HEK293T (cell line): ENCODE measurements around the gene TAB3.
"Not testable (repeated sequence)": the region's sequence is repeated elsewhere in the genome, so short reads cannot be mapped to it uniquely, and the experiment has no call there.

ENCODE experiments used
- CTCF ChIA-PET: fragments of 350-600 bp; formaldehyde crosslinking; extraction: SDS; loops from one replicate; lab custom pipeline; 2021; ENCODE audit warnings: antibody characterized with exemption, inconsistent platforms; lab: Yijun Ruan, JAX
- POLR2A ChIA-PET: fragments of 350-600 bp; formaldehyde crosslinking; extraction: SDS; loops from one replicate; lab custom pipeline; 2020; ENCODE audit warnings: antibody characterized with exemption, inconsistent platforms; lab: Yijun Ruan, JAX
- DNase-seq: peaks from one replicate; pipeline ENCODE4 v3.0.0; 2012; ENCODE audit warnings: mixed read lengths; ENCODE audit errors: extremely low spot score
- ARNT ChIP-seq: fragments of 450-650 bp; IDR thresholded peaks from 2 replicates; pipeline ENCODE4 v1.6.1; 2017; ENCODE audit warnings: mild to moderate bottlenecking
- BHLHE40 ChIP-seq: fragments of 450-650 bp; IDR thresholded peaks from 2 replicates; pipeline ENCODE4 v1.6.1; 2016; ENCODE audit warnings: mild to moderate bottlenecking, moderate library complexity, borderline replicate concordance
- CTBP1 ChIP-seq: fragments of 450-650 bp; IDR thresholded peaks from 2 replicates; pipeline ENCODE4 v1.6.1; 2016; ENCODE audit warnings: borderline replicate concordance
- ELF4 ChIP-seq: fragments of 450-650 bp; IDR thresholded peaks from 2 replicates; pipeline ENCODE4 v1.6.1; 2017; ENCODE audit warnings: antibody characterized with exemption
- FOXA1 ChIP-seq: fragments of 450-650 bp; IDR thresholded peaks from 2 replicates; pipeline ENCODE4 v1.6.1; 2016; ENCODE audit warnings: mild to moderate bottlenecking
- FOXK2 ChIP-seq: fragments of 450-650 bp; IDR thresholded peaks from 2 replicates; pipeline ENCODE4 v1.6.1; 2016; ENCODE audit warnings: mild to moderate bottlenecking
- FOXM1 ChIP-seq: fragments of 450-650 bp; IDR thresholded peaks from 2 replicates; pipeline ENCODE4 v1.6.1; 2017; ENCODE audit warnings: mild to moderate bottlenecking, borderline replicate concordance
- HDGF ChIP-seq: fragments of 450-650 bp; IDR thresholded peaks from 2 replicates; pipeline ENCODE4 v1.6.1; 2017; ENCODE audit warnings: antibody characterized with exemption, borderline replicate concordance
- L3MBTL2 ChIP-seq: fragments of 450-650 bp; conservative IDR thresholded peaks from 2 replicates; pipeline ENCODE4 v1.6.1; 2016; ENCODE audit warnings: mild to moderate bottlenecking
- LEF1 ChIP-seq: fragments of 450-650 bp; IDR thresholded peaks from 2 replicates; pipeline ENCODE4 v1.6.1; 2017; ENCODE audit warnings: mild to moderate bottlenecking, borderline replicate concordance
- NFRKB ChIP-seq: fragments of 450-650 bp; IDR thresholded peaks from 2 replicates; pipeline ENCODE4 v1.6.1; 2016; ENCODE audit warnings: mild to moderate bottlenecking, moderate library complexity
- SP1 ChIP-seq: fragments of 450-650 bp; IDR thresholded peaks from 2 replicates; pipeline ENCODE4 v1.6.1; 2017
- SUZ12 ChIP-seq: fragments of 450-650 bp; IDR thresholded peaks from 2 replicates; pipeline ENCODE4 v1.6.1; 2016; ENCODE audit warnings: mild to moderate bottlenecking
- TARDBP ChIP-seq: fragments of 450-650 bp; IDR thresholded peaks from 2 replicates; pipeline ENCODE4 v1.6.1; 2016
- ZNF384 ChIP-seq: fragments of 450-650 bp; IDR thresholded peaks from 2 replicates; pipeline ENCODE4 v1.6.1; 2016
- TF ChIP-seq, protein P1 (sequence below): fragments of 450-650 bp; IDR thresholded peaks from 2 replicates; pipeline ENCODE4 v1.6.1; 2016

Gene TAB3

DNA sequence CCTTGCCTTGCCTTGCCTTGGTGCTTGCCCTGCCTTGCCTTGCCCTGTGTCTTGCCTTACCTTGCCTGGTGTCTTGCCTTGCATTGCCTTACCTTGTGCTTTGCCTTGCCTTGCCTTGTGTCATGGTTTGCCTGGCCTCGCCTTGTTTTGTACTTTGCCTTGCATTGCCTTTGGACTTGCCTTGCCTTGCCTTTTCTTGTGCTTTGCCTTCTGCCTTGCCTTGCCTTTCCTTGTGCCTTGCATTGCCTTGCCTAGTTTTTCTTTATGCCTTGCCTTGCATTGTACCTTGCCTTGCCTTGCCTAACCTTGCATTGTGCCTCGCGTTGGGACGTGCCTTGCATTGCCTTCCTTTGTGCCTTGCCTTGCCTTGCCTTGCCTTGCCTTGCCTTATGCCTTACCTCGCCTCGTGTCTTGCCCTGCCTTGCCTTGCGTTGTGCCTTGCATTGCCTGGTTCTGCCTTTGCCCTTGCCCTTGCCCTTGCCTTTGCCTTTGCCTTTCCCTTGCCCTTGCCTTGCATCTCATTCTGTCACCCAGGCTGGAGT is 82.8 kb downstream of the TAB3 start:
- TF ChIP-seq NFRKB (no peak), SP1 (no peak), ZNF384 (no peak), FOXK2 (no peak), LEF1 (no peak), CTBP1 (no peak), ARNT (no peak), L3MBTL2 (no peak), BHLHE40 (no peak), FOXA1 (no peak), FOXM1 (no peak), TARDBP (no peak), HDGF (no peak), ELF4 (no peak), SUZ12 (no peak)
- TF ChIP-seq, protein P1, sequence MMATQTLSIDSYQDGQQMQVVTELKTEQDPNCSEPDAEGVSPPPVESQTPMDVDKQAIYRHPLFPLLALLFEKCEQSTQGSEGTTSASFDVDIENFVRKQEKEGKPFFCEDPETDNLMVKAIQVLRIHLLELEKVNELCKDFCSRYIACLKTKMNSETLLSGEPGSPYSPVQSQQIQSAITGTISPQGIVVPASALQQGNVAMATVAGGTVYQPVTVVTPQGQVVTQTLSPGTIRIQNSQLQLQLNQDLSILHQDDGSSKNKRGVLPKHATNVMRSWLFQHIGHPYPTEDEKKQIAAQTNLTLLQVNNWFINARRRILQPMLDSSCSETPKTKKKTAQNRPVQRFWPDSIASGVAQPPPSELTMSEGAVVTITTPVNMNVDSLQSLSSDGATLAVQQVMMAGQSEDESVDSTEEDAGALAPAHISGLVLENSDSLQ, result no peak
- POLR2A ChIA-PET, result no interaction called here
- no peak for DNase-seq
- CTCF ChIA-PET, result no interaction called here

DNA sequence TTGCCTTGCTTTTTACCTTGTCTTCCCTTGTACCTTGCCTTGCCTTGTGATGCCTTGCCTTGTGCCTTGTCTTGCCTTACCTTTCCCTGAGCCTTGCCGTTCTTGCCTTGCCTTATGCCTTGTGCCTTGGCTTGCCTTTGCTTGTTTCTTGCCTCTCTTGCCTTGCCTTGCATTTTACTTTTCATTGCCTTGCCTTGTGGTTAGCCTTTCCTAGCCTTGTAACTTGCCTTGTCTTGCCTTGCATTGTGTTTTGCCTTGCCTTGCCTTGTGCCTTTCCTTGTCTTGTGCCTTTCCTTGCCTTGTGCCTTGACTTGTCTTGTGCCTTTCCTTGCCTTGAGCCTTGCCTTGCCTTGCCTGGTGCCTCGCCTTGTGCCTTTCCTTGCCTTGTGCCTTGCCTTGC is 84.6 kb downstream of the TAB3 start:
- TF ChIP-seq NFRKB, result no peak
- TF ChIP-seq ELF4, result no peak
- TF ChIP-seq ARNT, result no peak
- no peak for TF ChIP-seq LEF1
- TF ChIP-seq, protein P1, result no peak
- TF ChIP-seq FOXA1, result no peak
- TF ChIP-seq HDGF, result no peak
- DNase-seq, result no peak
- ChIA-PET POLR2A (no interaction called here), CTCF (no interaction called here)

DNA sequence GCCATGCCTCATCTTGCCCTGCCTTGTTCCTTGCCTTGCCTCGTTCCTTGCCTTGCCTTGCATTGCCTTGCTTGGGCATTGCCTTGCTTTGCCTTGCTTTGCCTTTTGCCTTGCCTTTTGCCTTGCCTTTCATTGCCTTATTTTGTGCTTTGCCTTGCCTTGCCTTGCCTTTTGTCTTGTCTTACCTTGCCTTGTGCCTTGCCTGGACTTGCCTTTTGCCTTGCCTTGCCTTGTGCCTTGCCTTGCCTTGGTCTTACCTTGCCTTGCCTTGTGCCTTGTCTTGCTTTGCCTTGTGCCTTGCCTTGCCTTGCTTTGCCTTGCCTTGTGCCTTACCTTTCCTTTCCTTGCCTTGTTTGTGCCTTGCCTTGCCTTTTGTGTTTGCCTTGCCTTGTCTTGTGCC is 88.2 kb downstream of the TAB3 start:
- ChIA-PET CTCF (no interaction called here), POLR2A (no interaction called here)
- DNase-seq, result no peak
- no peak for TF ChIP-seq SP1
- no peak for TF ChIP-seq FOXA1
- TF ChIP-seq BHLHE40, result no peak
- TF ChIP-seq NFRKB, result no peak
- TF ChIP-seq TARDBP, result no peak
- no peak for TF ChIP-seq ELF4
- TF ChIP-seq ZNF384, result no peak
- no peak for TF ChIP-seq FOXK2
- TF ChIP-seq, protein P1, result no peak
- no peak for TF ChIP-seq FOXM1
- no peak for TF ChIP-seq SUZ12
- no peak for TF ChIP-seq HDGF
- TF ChIP-seq L3MBTL2, result no peak
- TF ChIP-seq LEF1, result no peak
- no peak for TF ChIP-seq CTBP1
- no peak for TF ChIP-seq ARNT

DNA sequence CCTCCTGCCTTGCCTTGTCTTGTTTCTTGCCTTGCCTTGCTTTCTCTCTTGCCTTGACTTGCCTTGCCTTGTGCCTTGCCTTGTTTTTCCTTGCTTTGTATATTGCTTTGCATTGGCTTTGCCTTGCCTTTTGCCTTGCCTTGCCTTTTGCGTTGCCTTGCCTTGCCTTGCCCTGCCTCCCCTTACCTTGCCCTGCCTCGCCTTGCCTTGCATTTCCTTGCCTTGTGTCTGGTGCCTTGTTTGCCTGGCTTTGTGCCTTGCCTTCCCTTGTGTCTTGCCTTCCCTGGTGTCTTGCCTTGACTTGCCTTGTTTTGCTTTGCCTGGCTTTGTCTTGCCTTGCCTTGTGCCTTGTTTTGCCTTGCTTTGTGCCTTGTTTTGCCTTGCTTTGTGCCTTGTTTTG is 89.7 kb downstream of the TAB3 start:
- ChIA-PET POLR2A (no interaction called here), CTCF (no interaction called here)
- TF ChIP-seq ELF4, result no peak
- TF ChIP-seq SP1, result no peak
- no peak for TF ChIP-seq LEF1
- no peak for TF ChIP-seq FOXA1
- no peak for TF ChIP-seq ZNF384
- TF ChIP-seq BHLHE40, result no peak
- no peak for TF ChIP-seq HDGF
- TF ChIP-seq NFRKB, result no peak
- no peak for TF ChIP-seq SUZ12
- TF ChIP-seq, protein P1, result no peak
- TF ChIP-seq L3MBTL2, result no peak
- TF ChIP-seq FOXK2, result no peak
- DNase-seq, result no peak

DNA sequence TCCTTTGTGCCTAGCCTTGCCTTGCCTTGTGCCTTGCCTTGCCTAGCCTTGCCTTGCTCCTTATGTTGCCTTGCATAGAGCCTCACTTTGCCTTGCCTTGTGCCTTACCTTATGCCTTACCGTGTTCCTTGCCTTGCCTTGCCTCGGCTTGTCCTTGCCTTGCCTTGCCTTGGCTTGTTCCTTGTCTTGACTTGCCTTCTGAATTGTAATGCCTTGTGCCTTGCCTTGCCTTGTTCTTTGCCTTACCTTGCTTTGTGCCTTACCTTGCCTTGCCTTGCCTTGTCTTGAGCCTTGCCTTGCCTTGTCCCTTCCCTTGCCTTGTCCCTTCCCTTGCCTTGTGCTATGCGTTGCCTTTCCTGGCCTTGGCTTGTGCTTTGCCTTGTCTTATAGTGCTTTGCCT is 90.2 kb downstream of the TAB3 start:
- DNase-seq, result no peak
- CTCF ChIA-PET, result no interaction called here
- POLR2A ChIA-PET, result no interaction called here
- TF ChIP-seq CTBP1, result no peak
- no peak for TF ChIP-seq FOXA1
- TF ChIP-seq, protein P1, result no peak
- TF ChIP-seq SP1, result no peak
- TF ChIP-seq HDGF, result no peak
- no peak for TF ChIP-seq ZNF384
- no peak for TF ChIP-seq NFRKB

DNA sequence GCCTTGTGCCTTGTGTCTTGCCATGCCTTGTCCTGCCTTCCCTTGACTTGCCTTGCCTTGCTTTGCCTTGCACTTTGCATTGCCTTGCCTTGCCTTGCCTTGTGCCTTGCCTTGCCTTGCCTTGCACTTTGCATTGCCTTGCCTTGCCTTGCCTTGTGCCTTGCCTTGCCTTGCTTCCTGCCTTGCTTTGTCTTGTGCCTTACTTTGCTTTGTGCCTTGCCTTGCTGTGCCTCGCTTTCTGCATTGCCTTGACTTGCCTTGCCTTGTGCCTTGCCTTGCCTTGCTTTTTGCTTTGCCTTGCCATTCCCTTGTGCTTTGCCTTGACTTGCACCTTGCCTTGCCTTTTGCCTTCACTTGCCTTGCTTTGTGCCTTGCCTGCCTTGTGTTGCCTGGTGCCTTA is 91.8 kb downstream of the TAB3 start:
- POLR2A ChIA-PET, CTCF ChIA-PET, DNase-seq: not testable (repeated sequence)
